ENCODE measurements around the gene LRRC47.

GRCh38 chr1:3736708-3737107 lies 59.6 kb downstream of the LRRC47 start:
- no peak for TF ChIP-seq CTCF (IDR thresholded peaks at IDR 0.05)
- no peak for TF ChIP-seq POLR2A (IDR thresholded peaks at IDR 0.05)
